CD4-positive, CD25-positive, alpha-beta regulatory T cell (primary cell): ENCODE results near the gene FAT2. TPM values are rescaled to one million over a fixed set of nuclear protein-coding genes. Genes with fewer than 3 reads are reported as not detected.

Experiments used
- ATAC-seq, 2 donors: fragments of 150-1000 bp; cut with Tn5 transposase; one replicate each; pipeline ENCODE4 v1.10.0; 2021; ENCODE audit warnings: low read depth in 2 of 2, moderate number of reproducible peaks in 2 of 2, moderate library complexity in 1 of 2
- DNase-seq, 3 donors: peaks; one replicate each; pipeline versions ENCODE4 v3.0.0 to v3.0.0-alpha.2; 2012 to 2022; ENCODE audit warnings: mixed read lengths in 1 of 3
- H3K27ac ChIP-seq: one replicate; pipeline ENCODE4 v1.7.0; 2013; ENCODE audit warnings: mild to moderate bottlenecking, low read length; ENCODE audit not compliant: insufficient read depth, poor library complexity, severe bottlenecking
- H3K27me3 ChIP-seq: one replicate; pipeline ENCODE4 v1.7.0; 2013; ENCODE audit warnings: low read length; ENCODE audit not compliant: control insufficient read depth, insufficient read depth
- H3K36me3 ChIP-seq: one replicate; pipeline ENCODE4 v1.7.0; 2013; ENCODE audit warnings: mild to moderate bottlenecking, low read length, moderate library complexity; ENCODE audit not compliant: control insufficient read depth, insufficient read depth
- H3K4me1 ChIP-seq: 2 replicates; pipeline ENCODE4 v1.7.0; 2013; ENCODE audit warnings: mild to moderate bottlenecking, low read length; ENCODE audit not compliant: insufficient read depth, control insufficient read depth, poor library complexity, severe bottlenecking
- H3K4me3 ChIP-seq: one replicate; pipeline ENCODE4 v1.7.0; 2013; ENCODE audit warnings: low read depth, mild to moderate bottlenecking, low read length, moderate library complexity
- H3K9me3 ChIP-seq, 2 experiments: 1 replicate in 1 of 2; 2 replicates in 1 of 2; pipeline ENCODE4 v1.7.0; 2013; ENCODE audit warnings: low read length in 2 of 2, mild to moderate bottlenecking in 1 of 2, moderate library complexity in 1 of 2; ENCODE audit not compliant: control insufficient read depth in 2 of 2
- H3K27ac Mint-ChIP-seq, 3 donors: one replicate each; pipeline ENCODE4 v1.8.0; 2020 to 2022; ENCODE audit warnings: mild to moderate bottlenecking in 3 of 3, mixed read lengths in 3 of 3, moderate library complexity in 2 of 3
- H3K27me3 Mint-ChIP-seq: one replicate; pipeline ENCODE4 v1.8.0; 2022; ENCODE audit warnings: mild to moderate bottlenecking, mixed read lengths
- H3K36me3 Mint-ChIP-seq: one replicate; pipeline ENCODE4 v1.8.0; 2020; ENCODE audit warnings: mixed read lengths
- H3K4me1 Mint-ChIP-seq, 4 donors: one replicate each; pipeline ENCODE4 v1.8.0; 2020 to 2022; ENCODE audit warnings: mixed read lengths in 4 of 4, mild to moderate bottlenecking in 1 of 4
- H3K4me3 Mint-ChIP-seq, 4 donors: one replicate each; pipeline ENCODE4 v1.8.0; 2020 to 2022; ENCODE audit warnings: mild to moderate bottlenecking in 4 of 4, mixed read lengths in 4 of 4, moderate library complexity in 3 of 4
- H3K9me3 Mint-ChIP-seq, 7 donors: one replicate each; pipeline ENCODE4 v1.8.0; 2020 to 2022; ENCODE audit warnings: mixed read lengths in 7 of 7, mild to moderate bottlenecking in 3 of 7, moderate library complexity in 2 of 7
- polyA plus RNA-seq, 4 donors: library from polyadenylated mRNA; unstranded; fragments of 300-500 nt; fragmentation: Illumina TruSeq; gene quantifications; one replicate each; pipeline ENCODE4 v1.2.3, GENCODE V29; 2021
- total RNA-seq: library from RNA; stranded (reverse); gene quantifications from one replicate; pipeline ENCODE4 v1.2.3, GENCODE V29; 2022

Gene FAT2
- total and polyA plus RNA-seq, 5 donors from 2014 or later: 0.05 TPM; not detected in 4

GRCh38 chr5:151570058-151570457 lies 21.1 kb downstream of the FAT2 start:
- no peaks in the 10 kb centered on the region for H3K9me3 ChIP-seq
- peaks cover 7% of the 10 kb centered on the region for H3K27me3 Mint-ChIP-seq
- peaks cover 2% of the 10 kb centered on the region for H3K27me3 ChIP-seq
- H3K4me1 Mint-ChIP-seq: no peaks in the 10 kb centered on the region
- no peaks in the 10 kb centered on the region for H3K9me3 Mint-ChIP-seq
- H3K36me3 Mint-ChIP-seq: no peaks in the 10 kb centered on the region
- no peak for ATAC-seq
- no peak overlapping the region for H3K27ac Mint-ChIP-seq
- no peaks in the 10 kb centered on the region for H3K36me3 ChIP-seq
- H3K4me1 ChIP-seq: no peaks in the 10 kb centered on the region
- no peak overlapping the region for H3K4me3 Mint-ChIP-seq
- DNase-seq: no peak
- no peak overlapping the region for H3K4me3 ChIP-seq
- H3K27ac ChIP-seq: no peak overlapping the region

- Histone ChIP-seq H3K27me3 (peaks cover under 1% of the 10 kb centered on the region), H3K4me3 (no peak overlapping the region), H3K4me1 (no peaks in the 10 kb centered on the region), H3K9me3 (no peaks in the 10 kb centered on the region), H3K36me3 (no peaks in the 10 kb centered on the region), H3K27ac (no peak overlapping the region)
- H3K36me3 Mint-ChIP-seq: no peaks in the 10 kb centered on the region
- no peak for ATAC-seq
- no peaks in the 10 kb centered on the region for H3K9me3 Mint-ChIP-seq
- no peak for DNase-seq
- no peak overlapping the region for H3K27ac Mint-ChIP-seq
- no peaks in the 10 kb centered on the region for H3K4me1 Mint-ChIP-seq
- peaks cover 7% of the 10 kb centered on the region for H3K27me3 Mint-ChIP-seq
- no peak overlapping the region for H3K4me3 Mint-ChIP-seq
Measured at GRCh38 chr5:151569132-151570046, 21.7 kb downstream of the FAT2 start.

- Histone ChIP-seq H3K4me1 (no peaks in the 10 kb centered on the region), H3K27me3 (no peaks in the 10 kb centered on the region), H3K27ac (no peak overlapping the region), H3K4me3 (no peak overlapping the region), H3K36me3 (no peaks in the 10 kb centered on the region), H3K9me3 (no peaks in the 10 kb centered on the region)
- no peak overlapping the region for H3K27ac Mint-ChIP-seq
- H3K4me1 Mint-ChIP-seq: no peaks in the 10 kb centered on the region
- DNase-seq: no peak
- no peaks in the 10 kb centered on the region for H3K36me3 Mint-ChIP-seq
- ATAC-seq: no peak
- no peaks in the 10 kb centered on the region for H3K9me3 Mint-ChIP-seq
- H3K27me3 Mint-ChIP-seq: peaks cover 7% of the 10 kb centered on the region
- H3K4me3 Mint-ChIP-seq: no peak overlapping the region
Measured at GRCh38 chr5:151568036-151568435, 23.1 kb downstream of the FAT2 start.

GRCh38 chr5:151565971-151566370 lies 25.2 kb downstream of the FAT2 start:
- H3K36me3 Mint-ChIP-seq: no peaks in the 10 kb centered on the region
- no peaks in the 10 kb centered on the region for H3K9me3 Mint-ChIP-seq
- DNase-seq (no peak), ATAC-seq (no peak)
- Histone ChIP-seq H3K27ac (no peak overlapping the region), H3K4me3 (no peak overlapping the region), H3K9me3 (no peaks in the 10 kb centered on the region), H3K4me1 (no peaks in the 10 kb centered on the region), H3K36me3 (no peaks in the 10 kb centered on the region), H3K27me3 (no peaks in the 10 kb centered on the region)
- H3K27ac Mint-ChIP-seq: no peak overlapping the region
- H3K4me1 Mint-ChIP-seq: no peaks in the 10 kb centered on the region
- no peaks in the 10 kb centered on the region for H3K27me3 Mint-ChIP-seq
- no peak overlapping the region for H3K4me3 Mint-ChIP-seq

- DNase-seq: no peak
- ATAC-seq: no peak
- no peak overlapping the region for H3K27ac Mint-ChIP-seq
- H3K4me3 ChIP-seq: no peak overlapping the region
- H3K27me3 Mint-ChIP-seq: no peaks in the 10 kb centered on the region
- H3K4me1 ChIP-seq: no peaks in the 10 kb centered on the region
- no peaks in the 10 kb centered on the region for H3K4me1 Mint-ChIP-seq
- H3K9me3 ChIP-seq: no peaks in the 10 kb centered on the region
- H3K27me3 ChIP-seq: no peaks in the 10 kb centered on the region
- no peak overlapping the region for H3K27ac ChIP-seq
- H3K4me3 Mint-ChIP-seq: no peak overlapping the region
- H3K36me3 Mint-ChIP-seq: no peaks in the 10 kb centered on the region
- H3K36me3 ChIP-seq: no peaks in the 10 kb centered on the region
- no peaks in the 10 kb centered on the region for H3K9me3 Mint-ChIP-seq
Measured at GRCh38 chr5:151562019-151562707, 29.0 kb downstream of the FAT2 start.

- Mint-ChIP-seq H3K9me3 (no peaks in the 10 kb centered on the region), H3K4me1 (no peaks in the 10 kb centered on the region), H3K36me3 (no peaks in the 10 kb centered on the region), H3K4me3 (no peak overlapping the region), H3K27ac (no peak overlapping the region), H3K27me3 (no peaks in the 10 kb centered on the region)
- DNase-seq (no peak), ATAC-seq (no peak)
- Histone ChIP-seq H3K36me3 (no peaks in the 10 kb centered on the region), H3K27me3 (no peaks in the 10 kb centered on the region), H3K27ac (no peak overlapping the region), H3K9me3 (no peaks in the 10 kb centered on the region), H3K4me3 (no peak overlapping the region), H3K4me1 (no peaks in the 10 kb centered on the region)
Measured at GRCh38 chr5:151557951-151558350, 33.2 kb downstream of the FAT2 start.

GRCh38 chr5:151557466-151557865 lies 33.7 kb downstream of the FAT2 start:
- Mint-ChIP-seq H3K9me3 (no peaks in the 10 kb centered on the region), H3K27ac (no peak overlapping the region), H3K4me1 (no peaks in the 10 kb centered on the region), H3K27me3 (no peaks in the 10 kb centered on the region), H3K4me3 (no peak overlapping the region), H3K36me3 (no peaks in the 10 kb centered on the region)
- DNase-seq (no peak), ATAC-seq (no peak)
- Histone ChIP-seq H3K9me3 (no peaks in the 10 kb centered on the region), H3K4me3 (no peak overlapping the region), H3K27ac (no peak overlapping the region), H3K27me3 (no peaks in the 10 kb centered on the region), H3K36me3 (no peaks in the 10 kb centered on the region), H3K4me1 (no peaks in the 10 kb centered on the region)
